ENCODE results near the gene TNK2. TPM values are rescaled to one million over a fixed set of nuclear protein-coding genes. Genes with fewer than 3 reads are reported as not detected.

TNK2 gene
- total RNA-seq, 1 experiment from 2014 or later, result 55.1 TPM

DNA sequence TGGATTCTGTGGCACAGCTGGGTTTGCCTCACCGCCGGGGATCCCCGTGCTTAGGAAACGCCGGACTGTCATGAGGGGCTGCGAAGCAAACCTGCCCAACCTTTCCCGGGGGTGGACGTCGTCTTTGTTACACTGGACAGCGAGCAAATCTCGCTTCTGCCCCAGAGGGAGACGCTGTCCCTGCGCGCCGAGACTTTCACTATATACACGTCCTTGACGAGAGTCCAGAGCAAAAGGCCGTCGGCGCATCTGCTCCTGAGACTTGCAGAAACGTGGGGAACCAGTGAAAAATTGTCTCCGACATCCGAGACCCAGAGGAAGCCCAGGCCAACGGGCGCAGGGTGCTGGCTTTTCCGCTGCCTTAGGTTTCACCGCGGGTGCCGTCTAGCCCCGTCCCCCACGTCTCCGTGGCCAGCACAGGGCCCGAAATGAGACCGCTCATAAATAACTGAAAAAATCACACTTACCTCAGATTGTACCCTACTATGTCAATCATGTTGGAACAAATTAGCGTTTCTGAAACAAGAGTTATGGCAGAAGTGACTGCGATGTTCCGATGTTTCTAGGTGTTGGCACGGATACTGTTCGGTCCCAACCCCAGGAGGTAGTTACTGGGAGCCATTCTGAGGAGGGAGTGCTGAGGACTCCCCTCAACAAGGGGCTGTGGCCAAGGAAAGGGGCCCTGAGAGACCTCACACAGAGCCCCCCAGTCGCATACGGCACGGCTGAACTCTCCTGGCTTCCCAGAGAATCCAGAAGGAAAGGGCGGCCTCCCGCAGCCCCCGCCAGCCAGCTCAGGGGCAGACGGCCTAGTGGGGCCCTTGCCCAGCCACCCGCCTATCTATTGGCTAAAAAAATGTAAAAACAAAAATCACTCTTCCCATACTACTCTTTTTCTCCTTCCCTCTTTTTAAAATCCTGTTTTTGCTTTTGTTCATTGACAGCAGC lies 82.2 kb downstream of the TNK2 start:
- no peak overlapping the region for H2AFZ ChIP-seq (ENCODE audit: low read depth, low read length, poor library complexity, severe bottlenecking)
- no peaks in the 10 kb centered on the region for H3K27me3 ChIP-seq (ENCODE audit: insufficient read depth, low read length)
- intact Hi-C loops (cut with micrococcal nuclease), result no loop called here
- H3K36me3 ChIP-seq (ENCODE audit: control insufficient read depth in 1 of 2, insufficient read depth in 2 of 2, low read length in 2 of 2), result no peaks in the 10 kb centered on the region
- no peaks in the 10 kb centered on the region for H4K20me1 ChIP-seq (ENCODE audit: insufficient read depth)
- no peak overlapping the region for H3K27ac ChIP-seq (ENCODE audit: low read depth, low read length)
- H3K79me2 ChIP-seq (ENCODE audit: insufficient read depth, low read length), result no peaks in the 10 kb centered on the region
- no peak overlapping the region for H3K9ac ChIP-seq (ENCODE audit: low read length)
- ChIA-PET RAD21 (ENCODE audit: low non-redundant PET in 1 of 2, low total read pairs in 2 of 2, uncharacterized antibody in 2 of 2, unreplicated experiment in 2 of 2) (no interaction called here), POLR2A (no interaction called here), CTCF (no interaction called here)
- H3K4me3 ChIP-seq (replicated peaks in 1 of 2; ENCODE audit: low read depth in 1 of 2, low read length in 2 of 2), result no peak overlapping the region
- DNase-seq (ENCODE audit: low read depth, low spot score) (no peak), ATAC-seq (no peak)
- H3K9me3 ChIP-seq (ENCODE audit: control insufficient read depth in 1 of 2, insufficient read depth in 1 of 2, low read depth in 1 of 2, low read length in 2 of 2), result no peaks in the 10 kb centered on the region
- BruUV-seq (replicated peaks), result no TSS peak
- H3K9me2 ChIP-seq (ENCODE audit: insufficient read depth), result no peaks in the 10 kb centered on the region
- peaks cover 2 to 10% of the 10 kb centered on the region in 2 experiments; a peak in 1 of 4 replicates for H3K4me1 ChIP-seq (ENCODE audit: control insufficient read depth in 1 of 2, insufficient read depth in 2 of 2, low read length in 2 of 2)
- no peak overlapping the region for H3K4me2 ChIP-seq (ENCODE audit: low read length)
- no peak for TF ChIP-seq CBX3 (IDR thresholded peaks at IDR 0.05; ENCODE audit: low read depth)
- no peak for TF ChIP-seq ATF3 (IDR thresholded peaks at IDR 0.05)
- TF ChIP-seq EZH2 (IDR thresholded peaks at IDR 0.05), result no peak
- TF ChIP-seq MAX (IDR thresholded peaks at IDR 0.05), result no peak
- TF ChIP-seq SIN3A (IDR thresholded peaks at IDR 0.05; ENCODE audit: low read depth), result no peak
- no peak for TF ChIP-seq ZNF274 (IDR thresholded peaks at IDR 0.05; ENCODE audit: low read depth, low read length)
- TF ChIP-seq POLR2A (IDR thresholded peaks at IDR 0.05; ENCODE audit: borderline replicate concordance, extremely low read depth, insufficient read depth, insufficient read length), result no peak
- no peak for TF ChIP-seq POLR2AphosphoS5 (IDR thresholded peaks at IDR 0.05; ENCODE audit: low read depth, low read length)
- no peak for TF ChIP-seq JUND (IDR thresholded peaks at IDR 0.05)
- no peak for TF ChIP-seq SP1 (IDR thresholded peaks at IDR 0.05; ENCODE audit: low read depth)
- TF ChIP-seq ELF1 (IDR thresholded peaks at IDR 0.05; ENCODE audit: borderline replicate concordance, low read depth), result no peak
- TF ChIP-seq, protein P1, sequence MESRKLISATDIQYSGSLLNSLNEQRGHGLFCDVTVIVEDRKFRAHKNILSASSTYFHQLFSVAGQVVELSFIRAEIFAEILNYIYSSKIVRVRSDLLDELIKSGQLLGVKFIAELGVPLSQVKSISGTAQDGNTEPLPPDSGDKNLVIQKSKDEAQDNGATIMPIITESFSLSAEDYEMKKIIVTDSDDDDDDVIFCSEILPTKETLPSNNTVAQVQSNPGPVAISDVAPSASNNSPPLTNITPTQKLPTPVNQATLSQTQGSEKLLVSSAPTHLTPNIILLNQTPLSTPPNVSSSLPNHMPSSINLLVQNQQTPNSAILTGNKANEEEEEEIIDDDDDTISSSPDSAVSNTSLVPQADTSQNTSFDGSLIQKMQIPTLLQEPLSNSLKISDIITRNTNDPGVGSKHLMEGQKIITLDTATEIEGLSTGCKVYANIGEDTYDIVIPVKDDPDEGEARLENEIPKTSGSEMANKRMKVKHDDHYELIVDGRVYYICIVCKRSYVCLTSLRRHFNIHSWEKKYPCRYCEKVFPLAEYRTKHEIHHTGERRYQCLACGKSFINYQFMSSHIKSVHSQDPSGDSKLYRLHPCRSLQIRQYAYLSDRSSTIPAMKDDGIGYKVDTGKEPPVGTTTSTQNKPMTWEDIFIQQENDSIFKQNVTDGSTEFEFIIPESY (IDR thresholded peaks at IDR 0.05; ENCODE audit: extremely low read depth, insufficient replicate concordance, low read length), result no peak
- TF ChIP-seq TCF7L2 (IDR thresholded peaks at IDR 0.05; ENCODE audit: borderline replicate concordance, extremely low read depth, insufficient read depth, insufficient read length), result no peak
- TF ChIP-seq SRF (IDR thresholded peaks at IDR 0.05; ENCODE audit: low read depth), result no peak
- TF ChIP-seq EZH2phosphoT487 (IDR thresholded peaks at IDR 0.05; ENCODE audit: borderline replicate concordance), result no peak
- TF ChIP-seq CTCF (IDR thresholded peaks at IDR 0.05 in 2 of 3, conservative IDR thresholded peaks at IDR 0.05 in 1 of 3; ENCODE audit: borderline replicate concordance in 1 of 3, insufficient read depth in 1 of 3, low read depth in 2 of 3, low read length in 2 of 3), result no peak
- TF ChIP-seq EGR1 (IDR thresholded peaks at IDR 0.05; ENCODE audit: low read depth), result no peak
- TF ChIP-seq FOSL1 (IDR thresholded peaks at IDR 0.05; ENCODE audit: low read depth), result no peak
- TF ChIP-seq YY1 (IDR thresholded peaks at IDR 0.05; ENCODE audit: extremely low read depth, insufficient replicate concordance, low read depth, low read length), result no peak

All from HCT116 (cell line).